H9 (cell line): Measurements from ENCODE around the gene TEKT3. TPM values are rescaled to one million over a fixed set of nuclear protein-coding genes. Genes with fewer than 3 reads are reported as not detected.

Experiments
- DNase-seq: peaks from one replicate; pipeline ENCODE4 v3.0.0-alpha.2; 2017
- H2AFZ ChIP-seq: one replicate; pipeline ENCODE4 v1.6.1; 2013; ENCODE audit warnings: mild to moderate bottlenecking, low read length, control low read depth, moderate library complexity
- H2AK5ac ChIP-seq: 2 replicates; pipeline ENCODE4 v1.6.1; 2013; ENCODE audit warnings: low read length, control low read depth, mixed read lengths; ENCODE audit not compliant: insufficient read length
- H2BK120ac ChIP-seq: one replicate; pipeline ENCODE4 v1.6.1; 2013; ENCODE audit warnings: low read depth, mild to moderate bottlenecking, low read length, control low read depth, inconsistent platforms; ENCODE audit not compliant: poor library complexity, severe bottlenecking
- H2BK12ac ChIP-seq: 2 replicates; pipeline ENCODE4 v1.6.1; 2013; ENCODE audit warnings: low read length, control low read depth, mixed read lengths, low read depth; ENCODE audit not compliant: insufficient read length
- H2BK15ac ChIP-seq: 2 replicates; pipeline ENCODE4 v1.6.1; 2013; ENCODE audit warnings: low read depth, low read length, control low read depth
- H2BK20ac ChIP-seq: one replicate; pipeline ENCODE4 v1.6.1; 2013; ENCODE audit warnings: low read depth, mild to moderate bottlenecking, low read length, control low read depth, inconsistent platforms; ENCODE audit not compliant: poor library complexity, severe bottlenecking
- H2BK5ac ChIP-seq: 2 replicates; pipeline ENCODE4 v1.6.1; 2013; ENCODE audit warnings: low read length, control low read depth, mixed read lengths; ENCODE audit not compliant: insufficient read length
- H3K14ac ChIP-seq: 2 replicates; pipeline ENCODE4 v1.6.1; 2013; ENCODE audit warnings: low read length, control low read depth; ENCODE audit not compliant: insufficient read depth
- H3K18ac ChIP-seq: 2 replicates; pipeline ENCODE4 v1.6.1; 2013; ENCODE audit warnings: low read depth, mild to moderate bottlenecking, mixed read lengths, low read length, control low read depth; ENCODE audit not compliant: insufficient read length
- H3K23ac ChIP-seq: 2 replicates; pipeline ENCODE4 v1.6.1; 2013; ENCODE audit warnings: low read length, control low read depth, mixed read lengths, low read depth; ENCODE audit not compliant: insufficient read length
- H3K23me2 ChIP-seq: 2 replicates; pipeline ENCODE4 v1.6.1; 2013; ENCODE audit warnings: low read depth, mild to moderate bottlenecking, mixed read lengths, low read length, control low read depth; ENCODE audit not compliant: insufficient read length, poor library complexity, severe bottlenecking
- H3K27ac ChIP-seq: 2 replicates; pipeline ENCODE4 v1.5.1; 2013; ENCODE audit warnings: low read length, control low read depth, mixed read lengths, low read depth; ENCODE audit not compliant: insufficient read length
- H3K27me3 ChIP-seq: 2 replicates; pipeline ENCODE4 v1.6.1; 2013; ENCODE audit warnings: low read length, control low read depth, inconsistent platforms; ENCODE audit not compliant: insufficient read depth
- H3K4ac ChIP-seq: 2 replicates; pipeline ENCODE4 v1.6.1; 2013; ENCODE audit warnings: low read depth, mild to moderate bottlenecking, control low read depth, inconsistent platforms, low read length, moderate library complexity
- H3K4me1 ChIP-seq: 2 replicates; pipeline ENCODE4 v1.6.1; 2013; ENCODE audit warnings: low read length, control low read depth, inconsistent platforms; ENCODE audit not compliant: insufficient read depth
- H3K4me2 ChIP-seq: 2 replicates; pipeline ENCODE4 v1.6.1; 2013; ENCODE audit warnings: low read length, control low read depth, mixed read lengths; ENCODE audit not compliant: insufficient read length, insufficient read depth
- H3K56ac ChIP-seq: 2 replicates; pipeline ENCODE4 v1.6.1; 2013; ENCODE audit warnings: low read depth, mild to moderate bottlenecking, mixed read lengths, low read length, control low read depth; ENCODE audit not compliant: insufficient read length
- H3K79me1 ChIP-seq: 2 replicates; pipeline ENCODE4 v1.6.1; 2013; ENCODE audit warnings: low read depth, mild to moderate bottlenecking, moderate library complexity, low read length, control low read depth, inconsistent platforms; ENCODE audit not compliant: insufficient read depth, poor library complexity, severe bottlenecking
- H3K79me2 ChIP-seq: 2 replicates; pipeline ENCODE4 v1.6.1; 2013; ENCODE audit warnings: low read length, control low read depth, inconsistent platforms; ENCODE audit not compliant: insufficient read depth
- H3K9ac ChIP-seq: 2 replicates; pipeline ENCODE4 v1.6.1; 2013; ENCODE audit warnings: low read length, control low read depth, mixed read lengths; ENCODE audit not compliant: insufficient read length; ENCODE audit errors: extremely low read depth
- H3K9me3 ChIP-seq: one replicate; pipeline ENCODE4 v1.6.1; 2013; ENCODE audit warnings: low read depth, low read length, inconsistent platforms; ENCODE audit not compliant: control insufficient read depth
- H3T11ph ChIP-seq: one replicate; pipeline ENCODE4 v1.6.1; 2013; ENCODE audit warnings: mild to moderate bottlenecking, low read length, control low read depth, inconsistent platforms
- H4K20me1 ChIP-seq: one replicate; pipeline ENCODE4 v1.6.1; 2013; ENCODE audit not compliant: control insufficient read depth, insufficient read length, insufficient read depth
- H4K5ac ChIP-seq: 2 replicates; pipeline ENCODE4 v1.6.1; 2013; ENCODE audit warnings: low read depth, mild to moderate bottlenecking, mixed read lengths, low read length, control low read depth; ENCODE audit not compliant: insufficient read length
- H4K8ac ChIP-seq: replicated peaks from 2 replicates; pipeline ENCODE4 v1.6.1; 2013; ENCODE audit warnings: low read length, control low read depth, mixed read lengths, low read depth; ENCODE audit not compliant: insufficient read length
- H4K91ac ChIP-seq: 2 replicates; pipeline ENCODE4 v1.6.1; 2013; ENCODE audit warnings: low read depth, mild to moderate bottlenecking, moderate library complexity, mixed read lengths, low read length, control low read depth; ENCODE audit not compliant: insufficient read length
- H3K27ac Mint-ChIP-seq, 3 experiments: 2 replicates in 2 of 3; 3 replicates in 1 of 3; pipeline ENCODE4 v1.8.0; 2020 to 2021; ENCODE audit warnings: mixed read lengths in 3 of 3, mild to moderate bottlenecking in 1 of 3, moderate library complexity in 1 of 3
- H3K27me3 Mint-ChIP-seq: 2 replicates; pipeline ENCODE4 v1.8.0; 2021; ENCODE audit warnings: low read depth, mild to moderate bottlenecking, moderate library complexity, mixed read lengths
- H3K36me3 Mint-ChIP-seq, 3 experiments: 2 replicates in 2 of 3; 3 replicates in 1 of 3; pipeline ENCODE4 v1.8.0; 2020 to 2021; ENCODE audit warnings: low read depth in 3 of 3, mixed read lengths in 3 of 3; ENCODE audit not compliant: insufficient read depth in 1 of 3
- H3K4me1 Mint-ChIP-seq, 2 experiments: 2 replicates each; pipeline ENCODE4 v1.8.0; 2020; ENCODE audit warnings: mixed read lengths in 2 of 2
- H3K4me3 Mint-ChIP-seq, 2 experiments: 2 replicates in 1 of 2; 3 replicates in 1 of 2; pipeline ENCODE4 v1.8.0; 2020 to 2021; ENCODE audit warnings: mild to moderate bottlenecking in 2 of 2, mixed read lengths in 2 of 2, moderate library complexity in 1 of 2
- H3K9me3 Mint-ChIP-seq, 2 experiments: 2 replicates in 1 of 2; 3 replicates in 1 of 2; pipeline ENCODE4 v1.8.0; 2020; ENCODE audit warnings: mild to moderate bottlenecking in 2 of 2, mixed read lengths in 2 of 2, moderate library complexity in 1 of 2
- CTCF ChIP-seq: fragments of 200-600 bp; sonication (generic); conservative IDR thresholded peaks from 3 replicates; pipeline ENCODE4 v1.8.0; 2021; ENCODE audit warnings: antibody characterized with exemption, mild to moderate bottlenecking
- WGBS: extraction: QIAGEN DNeasy Blood & Tissue Kit; methylation state at CpG from one replicate; pipeline ENCODE4 v1.1.7; 2013; ENCODE audit warnings: missing lambda C conversion rate, low lambda C conversion rate, mixed read lengths; ENCODE audit not compliant: insufficient read length; ENCODE audit errors: extremely low coverage; 5-methylcytosine and 5-hydroxymethylcytosine counted together
- total RNA-seq: library from RNA; stranded (reverse); gene quantifications from 2 replicates; pipeline ENCODE4 v1.2.1, GENCODE V29; 2021

TEKT3 gene
- total RNA-seq, 1 experiment from 2014 or later: 0.42 TPM

GRCh38 chr17:15361592-15361991 lies 20.2 kb upstream of the TEKT3 start:
- Mint-ChIP-seq H3K36me3 (no peaks in the 10 kb centered on the region; a peak in 1 of 7 replicates), H3K27ac (no peak overlapping the region), H3K4me3 (no peak overlapping the region), H3K27me3 (peaks cover 20% of the 10 kb centered on the region), H3K9me3 (peaks cover 0 to 1% of the 10 kb centered on the region in 2 experiments; a peak in 3 of 5 replicates), H3K4me1 (no peaks in the 10 kb centered on the region)
- Histone ChIP-seq H3K27ac (no peak overlapping the region), H4K8ac (no peak overlapping the region), H2AK5ac (no peak overlapping the region), H3K14ac (no peak overlapping the region), H3K4me2 (no peak overlapping the region), H2BK5ac (no peak overlapping the region), H3K9me3 (no peaks in the 10 kb centered on the region), H4K20me1 (no peaks in the 10 kb centered on the region), H3K79me1 (no peaks in the 10 kb centered on the region), H2AFZ (no peak overlapping the region), H3K23ac (no peak overlapping the region), H4K91ac (no peak overlapping the region), H3K79me2 (no peaks in the 10 kb centered on the region), H2BK15ac (no peak overlapping the region), H3K56ac (no peak overlapping the region), H3K9ac (no peak overlapping the region), H3K4me1 (no peaks in the 10 kb centered on the region), H3K18ac (no peak overlapping the region), H4K5ac (no peak overlapping the region), H3T11ph (no peak overlapping the region), H2BK12ac (no peak overlapping the region), H3K23me2 (no peaks in the 10 kb centered on the region), H3K4ac (no peak overlapping the region), H2BK20ac (no peak overlapping the region), H2BK120ac (no peak overlapping the region), H3K27me3 (no peaks in the 10 kb centered on the region)
- DNase-seq: no peak
- TF ChIP-seq CTCF: no peak
- WGBS: no CpG with 5 or more reads among the region's 2 CpGs
